OCI-LY1 (cell line): Measurements from ENCODE around the gene GPI.

Source experiments
- CTCF ChIP-seq: fragments of 200-600 bp; sonication (generic), shearing (Covaris generic); IDR thresholded peaks from 2 replicates; pipeline ENCODE4 v1.5.1; 2017; ENCODE audit warnings: mild to moderate bottlenecking, antibody characterized with exemption, low read length, moderate library complexity, mixed read lengths
- EZH2 ChIP-seq: fragments of 200-600 bp; sonication (generic), shearing (Covaris generic); IDR thresholded peaks from 2 replicates; pipeline ENCODE4 v1.8.0; 2017; ENCODE audit warnings: borderline replicate concordance, mixed run types, mild to moderate bottlenecking, antibody characterized with exemption, low read length, moderate library complexity, mixed read lengths

GRCh38 chr19:34351382-34351826, 13.6 kb upstream of the GPI start:
- TF ChIP-seq CTCF = no peak
- TF ChIP-seq EZH2 = no peak
